GM21717 (cell line): Measurements from ENCODE around the gene SIM2.

Experiments used
- ATAC-seq: cut with Tn5 transposase; IDR thresholded peaks from one replicate; pipeline ENCODE4 v1.9.1; 2021; ENCODE audit warnings: mild to moderate bottlenecking, moderate library complexity; ENCODE audit not compliant: unreplicated experiment

The SIM2 gene

DNA sequence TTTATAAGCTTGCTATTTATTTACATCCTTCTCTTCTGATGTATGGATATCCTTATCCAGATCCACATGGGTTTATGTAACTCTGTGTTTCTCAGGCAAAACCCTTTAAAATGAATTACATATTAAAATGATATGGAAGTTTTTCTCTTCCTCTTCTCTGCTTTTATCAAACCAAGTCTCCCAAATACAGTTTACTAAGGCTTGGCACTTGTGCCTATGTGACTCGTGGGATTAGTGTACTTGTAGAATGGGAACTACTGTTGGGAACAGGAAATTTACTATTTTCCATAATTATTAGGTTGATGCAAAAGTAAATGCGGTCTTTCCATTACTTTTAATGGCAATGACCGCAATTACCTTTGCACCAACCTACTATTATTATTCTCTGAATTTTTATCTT, 14.8 kb downstream of the SIM2 start:
- ATAC-seq, result no peak

DNA sequence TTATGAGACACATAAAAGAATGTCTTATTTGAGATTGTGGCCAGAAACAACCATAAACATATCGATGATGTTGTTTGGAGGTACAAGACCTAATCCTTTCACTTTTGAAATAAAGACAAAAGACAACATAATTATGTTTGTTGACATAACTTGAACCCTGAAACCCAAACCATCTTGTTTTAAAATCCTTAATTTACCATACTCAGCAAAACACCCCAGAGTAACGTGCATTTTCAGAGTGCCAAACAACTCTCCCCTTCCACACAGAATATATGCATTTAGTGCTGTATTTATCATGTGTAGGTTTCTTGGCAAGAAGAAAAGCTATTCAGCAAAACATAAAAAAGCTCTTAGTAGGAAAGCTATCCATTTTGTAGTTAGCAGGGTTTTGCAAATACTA, 17.5 kb downstream of the SIM2 start:
- no peak for ATAC-seq

GRCh38 chr21:36716836-36717235, 17.9 kb downstream of the SIM2 start:
- ATAC-seq, result no peak

DNA sequence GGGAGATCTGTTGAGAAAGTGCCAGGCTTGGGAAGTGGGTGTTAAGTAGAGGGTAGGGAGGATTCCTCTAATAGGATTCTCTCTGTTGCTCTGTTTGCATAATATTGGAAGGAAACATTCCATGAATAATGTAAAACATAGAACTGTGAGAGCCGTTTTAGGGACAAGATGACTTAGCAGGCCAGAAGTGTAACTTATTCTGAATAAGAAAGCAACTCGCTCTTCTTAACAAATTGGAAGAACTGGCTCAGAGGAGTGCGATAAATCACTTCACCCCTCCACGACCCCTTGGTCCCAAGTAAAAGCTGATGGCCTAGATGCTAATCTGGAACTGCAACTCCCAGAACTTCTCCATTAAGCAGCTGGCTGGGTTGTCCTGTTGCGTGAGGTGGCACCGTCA, 19.1 kb downstream of the SIM2 start:
- no peak for ATAC-seq

DNA sequence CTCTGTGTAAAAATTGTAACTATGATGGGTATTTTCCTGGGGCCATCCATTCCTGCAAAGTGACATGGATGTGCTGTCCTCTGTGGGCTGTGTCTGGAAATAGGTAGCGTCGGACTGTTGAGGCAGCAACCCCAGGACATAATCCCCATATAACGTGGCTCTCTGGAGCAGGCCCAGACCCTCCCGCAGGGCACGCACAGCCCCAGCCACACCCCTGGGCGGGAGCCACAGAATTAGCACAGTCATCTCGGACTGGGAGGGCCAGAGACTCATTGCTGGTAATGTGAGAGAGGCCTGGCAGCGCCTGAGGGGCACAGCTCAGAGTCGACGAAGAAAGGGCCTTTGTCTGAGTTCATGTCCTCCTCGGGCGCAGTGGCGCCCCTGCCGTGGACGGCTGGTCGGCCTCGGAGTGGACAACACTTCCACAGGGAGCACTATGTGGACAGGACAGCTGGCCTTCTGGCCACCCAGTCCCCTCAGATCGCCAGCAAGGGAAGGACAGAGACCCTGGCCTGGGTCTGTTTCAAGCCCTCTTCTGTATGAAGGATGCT, 20.1 kb downstream of the SIM2 start:
- ATAC-seq, result no peak

DNA sequence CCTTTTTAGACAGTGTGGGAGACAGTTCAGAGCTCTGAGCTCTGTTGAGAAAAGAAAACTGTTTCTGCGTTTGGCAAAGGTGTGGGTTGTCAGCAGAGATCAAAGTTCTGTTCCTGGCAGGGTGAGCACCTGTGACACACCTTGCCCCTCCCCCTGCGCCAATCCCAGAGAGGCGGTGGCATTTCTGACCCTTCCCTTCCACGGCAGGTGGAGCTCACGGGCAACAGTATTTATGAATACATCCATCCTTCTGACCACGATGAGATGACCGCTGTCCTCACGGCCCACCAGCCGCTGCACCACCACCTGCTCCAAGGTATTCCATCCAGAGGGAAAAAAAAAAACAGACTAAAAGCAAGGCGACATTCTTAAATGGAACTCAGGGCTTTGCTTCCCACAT, 20.7 kb downstream of the SIM2 start:
- no peak for ATAC-seq

DNA sequence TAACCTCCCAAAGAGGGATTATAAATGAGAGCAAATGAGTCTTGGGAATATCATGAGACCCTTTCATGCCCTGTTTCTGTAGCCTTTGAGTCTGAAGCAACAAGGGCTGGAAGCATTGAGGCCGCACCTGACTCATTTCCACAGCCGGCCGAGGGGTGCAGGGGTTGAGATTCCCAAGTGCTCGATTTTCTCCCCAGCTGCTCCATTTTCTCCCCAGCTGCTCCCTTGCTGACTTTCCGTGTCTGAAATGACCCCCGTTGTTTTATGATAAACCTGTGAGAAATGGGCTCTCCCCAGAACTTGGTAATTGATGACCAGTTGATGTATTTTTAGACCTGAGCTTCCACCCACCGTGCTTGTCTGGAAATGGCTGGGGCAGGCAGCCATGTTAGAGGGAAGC, 22.9 kb downstream of the SIM2 start:
- no peak for ATAC-seq

- ATAC-seq, result no peak
Observed at GRCh38 chr21:36722370-36723368, 23.8 kb downstream of the SIM2 start.

- ATAC-seq, result no peak
Observed at GRCh38 chr21:36723371-36723881, 24.5 kb downstream of the SIM2 start.

GRCh38 chr21:36724660-36725059, 25.7 kb downstream of the SIM2 start:
- ATAC-seq, result no peak

DNA sequence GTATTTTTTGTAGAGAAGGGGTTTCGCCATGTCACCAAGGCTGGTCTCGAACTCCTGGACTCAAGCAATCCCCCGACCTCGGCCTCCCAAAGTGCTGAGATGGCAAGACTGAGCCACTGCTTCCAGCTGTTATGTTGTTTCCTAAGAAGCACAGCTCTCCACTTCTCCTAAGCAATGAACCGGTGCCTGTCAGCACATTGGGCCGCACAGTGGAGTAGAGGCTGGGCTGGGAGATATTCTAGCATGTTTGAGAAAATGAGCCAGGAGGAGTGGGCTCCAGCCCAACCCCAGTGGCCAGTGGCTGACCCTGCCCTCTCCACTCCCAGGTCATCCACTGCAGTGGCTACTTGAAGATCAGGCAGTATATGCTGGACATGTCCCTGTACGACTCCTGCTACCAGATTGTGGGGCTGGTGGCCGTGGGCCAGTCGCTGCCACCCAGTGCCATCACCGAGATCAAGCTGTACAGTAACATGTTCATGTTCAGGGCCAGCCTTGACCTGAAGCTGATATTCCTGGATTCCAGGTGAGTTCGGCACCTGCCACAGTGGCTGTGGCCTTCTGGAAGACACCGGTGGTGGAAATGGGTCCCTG, 27.0 kb downstream of the SIM2 start:
- no peak for ATAC-seq

DNA sequence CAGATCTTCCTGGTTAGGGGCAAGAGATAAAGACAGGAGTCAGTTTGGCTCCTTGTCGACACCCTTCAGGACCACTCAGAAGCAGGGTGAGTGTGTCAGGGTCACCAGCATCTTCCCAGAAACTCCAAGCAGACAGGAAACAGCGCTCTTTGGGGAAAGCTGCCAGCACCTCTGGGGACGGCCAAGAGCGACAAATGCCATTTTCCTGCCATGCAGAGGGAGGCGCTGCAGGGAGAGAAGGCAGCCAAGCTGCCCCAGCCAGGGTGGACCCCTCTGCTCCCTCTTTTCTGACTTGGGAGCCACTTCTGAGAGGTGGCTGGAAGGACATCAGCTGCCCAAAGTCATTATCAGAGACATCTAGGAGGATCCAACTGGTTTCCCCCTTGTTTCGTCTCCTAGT, 29.0 kb downstream of the SIM2 start:
- ATAC-seq, result no peak

DNA sequence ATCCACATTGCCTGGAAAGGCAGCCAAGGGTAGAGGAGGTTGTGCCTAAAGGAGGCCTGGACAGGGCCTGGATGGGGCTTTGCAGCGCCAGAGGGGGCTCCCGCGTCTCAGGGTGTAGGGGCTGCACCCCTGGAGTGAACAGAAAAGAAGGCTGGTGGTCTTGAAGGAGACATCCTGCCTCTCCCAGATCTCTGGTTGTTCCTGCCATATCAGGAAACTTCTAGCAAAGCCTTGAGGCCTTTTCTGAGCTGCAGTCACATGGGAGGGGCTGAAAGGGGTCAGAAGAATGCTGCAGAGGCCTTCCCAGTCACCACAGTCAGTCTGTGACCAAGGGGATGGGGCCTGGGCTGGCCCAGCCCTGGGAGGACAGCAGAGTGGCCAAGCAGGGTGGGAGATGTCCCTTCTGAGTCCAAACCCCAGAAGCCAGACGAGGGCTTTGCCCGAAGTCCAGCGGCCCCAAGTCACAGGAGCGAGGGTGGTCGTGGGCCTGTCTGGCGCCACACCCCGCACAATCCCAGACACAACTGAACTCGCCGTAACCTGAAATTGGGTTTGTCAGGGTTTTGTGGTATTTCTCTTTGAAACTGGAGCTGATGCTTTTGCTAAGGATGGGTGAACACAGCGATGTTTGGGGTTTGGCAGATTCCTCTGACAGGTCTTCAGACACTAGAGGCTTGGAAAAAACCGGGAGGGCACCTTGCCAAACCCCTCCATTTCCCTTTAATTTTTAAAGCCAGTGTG, 29.6 kb downstream of the SIM2 start:
- no peak for ATAC-seq

DNA sequence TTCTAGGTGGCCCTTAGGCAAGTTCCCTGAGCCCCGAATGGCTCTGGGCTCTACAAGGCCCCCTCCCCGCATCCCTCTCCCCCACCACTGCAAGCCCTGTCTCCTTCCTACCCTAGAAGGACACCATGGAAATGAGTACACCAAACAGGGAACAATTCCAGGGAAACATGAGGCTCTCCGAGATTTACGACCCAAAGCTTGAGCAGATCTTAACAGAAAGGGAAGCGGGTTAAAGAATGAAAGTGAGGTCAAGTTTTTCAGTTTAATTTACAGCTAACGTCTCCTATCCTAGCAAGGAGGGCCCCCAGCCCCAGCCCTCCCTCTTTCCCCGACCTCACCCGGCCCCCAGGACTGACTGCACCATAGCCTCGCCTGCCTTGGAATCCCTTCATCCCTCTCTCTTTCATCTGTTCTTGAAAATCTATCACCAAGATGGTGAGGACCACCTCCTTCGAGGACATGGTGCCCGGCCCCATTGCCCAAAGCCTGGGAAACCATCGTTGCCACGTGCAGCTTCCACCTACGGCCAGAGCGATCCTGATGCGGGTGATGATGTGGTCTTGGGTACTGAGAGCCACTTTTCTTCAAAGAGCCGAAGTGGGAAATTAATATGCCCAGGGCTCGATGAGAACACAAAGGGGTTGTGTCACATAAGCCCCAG, 30.5 kb downstream of the SIM2 start:
- ATAC-seq, result no peak

DNA sequence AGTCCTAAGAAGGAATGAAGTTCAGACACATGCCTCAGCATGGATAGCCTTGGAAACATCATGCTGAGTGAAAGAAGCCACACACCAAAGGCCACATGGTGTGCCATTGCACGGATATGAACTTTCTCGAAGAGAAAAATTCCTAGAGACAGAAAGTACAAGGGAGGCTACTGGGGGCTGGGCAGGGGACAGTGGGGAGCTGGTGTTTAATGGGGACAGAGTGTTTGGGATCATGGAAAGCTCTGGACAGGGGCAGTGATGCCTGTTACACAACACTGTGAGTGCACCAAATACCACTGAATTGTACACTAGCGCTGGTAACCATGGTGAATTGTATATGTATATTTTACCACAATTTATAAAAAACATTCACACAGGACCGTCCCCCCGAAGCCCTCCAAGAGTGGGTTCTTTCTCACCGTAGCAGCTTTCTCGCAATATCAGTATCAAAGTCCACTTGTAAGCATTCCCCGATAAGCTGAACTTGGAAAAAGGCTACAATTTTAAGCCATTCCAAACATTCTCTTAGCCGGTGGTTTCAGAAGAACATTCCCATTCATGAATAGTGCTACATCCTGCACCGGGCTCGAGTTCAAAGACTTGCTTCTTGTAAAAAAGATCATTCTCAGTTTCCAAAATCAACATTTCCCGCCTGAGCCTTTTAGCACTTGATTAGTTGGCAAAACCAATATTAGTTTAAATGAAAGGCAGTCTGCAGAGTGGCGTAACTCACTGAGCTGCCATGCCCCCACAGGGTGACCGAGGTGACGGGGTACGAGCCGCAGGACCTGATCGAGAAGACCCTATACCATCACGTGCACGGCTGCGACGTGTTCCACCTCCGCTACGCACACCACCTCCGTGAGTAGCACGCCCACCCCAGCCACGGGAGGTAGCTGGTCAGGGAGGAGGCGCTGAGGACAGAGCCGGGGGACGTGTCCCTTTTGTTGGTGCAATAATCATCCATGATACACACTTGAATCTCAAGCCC, 31.7 kb downstream of the SIM2 start:
- ATAC-seq, result no peak

GRCh38 chr21:36732217-36732616, 33.3 kb downstream of the SIM2 start:
- no peak for ATAC-seq

GRCh38 chr21:36732761-36733160, 33.8 kb downstream of the SIM2 start:
- no peak for ATAC-seq

DNA sequence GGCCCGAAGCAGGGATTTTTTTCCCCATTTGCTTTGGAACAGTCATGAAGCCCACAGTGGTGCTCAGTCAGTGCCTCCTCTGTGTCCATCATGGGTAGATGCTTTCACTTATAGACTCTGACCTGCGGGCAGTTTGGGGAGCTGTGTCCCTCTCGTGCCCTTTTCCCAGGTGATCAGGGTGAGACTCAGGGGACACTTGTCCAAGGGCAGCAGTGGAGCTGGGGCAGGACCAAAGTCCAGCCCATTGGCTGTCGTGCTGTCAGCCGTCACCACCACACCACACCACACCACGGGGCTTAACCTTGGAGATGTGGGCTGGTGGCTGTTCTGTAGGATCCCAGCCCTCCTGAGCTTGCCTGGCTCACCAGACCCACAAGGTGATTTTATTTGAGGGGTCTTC, 34.9 kb downstream of the SIM2 start:
- no peak for ATAC-seq
